ENCODE measurements around the gene COL25A1.

Gene COL25A1

DNA sequence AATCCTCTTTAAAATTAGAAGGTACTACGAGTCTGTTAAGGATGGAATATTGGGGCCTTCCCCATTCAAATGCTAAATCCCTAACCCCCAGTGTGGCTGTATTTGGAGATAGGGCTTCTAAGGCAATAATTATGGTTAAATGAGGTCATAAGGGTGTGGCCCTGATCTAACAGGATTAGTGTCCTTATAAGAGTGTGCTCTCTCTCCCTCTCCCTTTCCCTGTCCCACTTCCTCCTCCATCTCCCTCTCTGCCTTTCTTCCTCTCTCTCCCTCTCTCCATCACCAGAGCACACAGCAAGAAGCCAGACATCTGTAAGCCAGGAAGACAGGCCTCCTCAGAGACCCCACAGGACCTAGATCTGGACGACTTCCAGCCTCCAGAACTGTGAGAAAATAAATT lies 116.9 kb downstream of the COL25A1 start:
- TF ChIP-seq CTCF (conservative IDR thresholded peaks at IDR 0.05) (no peak), ZFX (IDR thresholded peaks at IDR 0.05) (no peak)
- no peak overlapping the region for H3K27ac ChIP-seq

- H3K27ac ChIP-seq: no peak overlapping the region
- TF ChIP-seq ZFX (IDR thresholded peaks at IDR 0.05) (no peak), CTCF (conservative IDR thresholded peaks at IDR 0.05) (no peak)
These were observed 117.9 kb downstream of the COL25A1 start for GRCh38 chr4:109184491-109184961.

DNA sequence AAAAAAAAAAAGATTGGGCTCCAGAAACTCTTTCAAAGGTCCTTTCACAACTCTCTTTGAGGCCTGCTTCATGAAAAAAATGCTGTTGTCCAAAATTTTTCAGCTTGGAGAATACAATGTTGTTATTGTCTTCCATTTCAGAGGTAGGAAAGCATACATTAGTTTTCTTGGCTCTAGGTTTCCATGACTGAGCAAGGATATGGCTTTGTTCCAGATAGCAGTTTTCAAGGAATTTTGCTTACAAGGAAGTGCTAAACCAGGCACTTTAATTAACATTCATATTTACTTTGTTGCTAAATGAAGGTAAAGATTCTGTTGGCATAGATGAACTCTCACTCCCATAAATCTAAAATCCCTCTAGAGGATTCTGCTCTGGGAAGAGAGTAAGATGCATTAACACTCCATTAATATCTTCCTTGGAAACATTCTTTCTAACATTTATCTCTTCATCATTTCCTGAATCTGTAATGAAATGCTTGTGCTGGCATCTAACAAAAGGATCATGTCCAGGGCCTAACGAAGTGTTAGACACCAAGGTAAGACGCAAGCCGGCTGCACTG lies 118.4 kb downstream of the COL25A1 start:
- no peak for TF ChIP-seq ZFX (IDR thresholded peaks at IDR 0.05)
- TF ChIP-seq CTCF (conservative IDR thresholded peaks at IDR 0.05): no peak
- H3K27ac ChIP-seq: no peak overlapping the region

GRCh38 chr4:109182696-109183095 lies 119.8 kb downstream of the COL25A1 start:
- H3K27ac ChIP-seq: no peak overlapping the region
- TF ChIP-seq ZFX (IDR thresholded peaks at IDR 0.05) (no peak), CTCF (conservative IDR thresholded peaks at IDR 0.05) (no peak)

GRCh38 chr4:109179061-109179460 lies 123.4 kb downstream of the COL25A1 start:
- TF ChIP-seq CTCF (conservative IDR thresholded peaks at IDR 0.05) (no peak), ZFX (IDR thresholded peaks at IDR 0.05) (no peak)

GRCh38 chr4:109177096-109177810 lies 125.2 kb downstream of the COL25A1 start:
- TF ChIP-seq CTCF (conservative IDR thresholded peaks at IDR 0.05) (no peak), ZFX (IDR thresholded peaks at IDR 0.05) (no peak)
- no peak overlapping the region for H3K27ac ChIP-seq

More at GRCh38 chr4:109179061-109179460, 123.4 kb downstream of the COL25A1 start:
- H3K27ac ChIP-seq: no peak overlapping the region

GRCh38 chr4:109174224-109174953 lies 128.1 kb downstream of the COL25A1 start:
- H3K27ac ChIP-seq: no peak overlapping the region
- no peak for TF ChIP-seq CTCF (conservative IDR thresholded peaks at IDR 0.05)
- TF ChIP-seq ZFX (IDR thresholded peaks at IDR 0.05): no peak
